NCI-H128 (cell line): ENCODE measurements around the gene AGAP1.
A peak's percentile ranks its signal among the peaks of the same experiment; 100 is the strongest.

Experiments
- DNase-seq: peaks from one replicate; lab custom pipeline; 2025; ENCODE audit not compliant: unreplicated experiment; lab: John Stamatoyannopoulos, UW

The AGAP1 gene

GRCh38 chr2:235566415-235566814, 72.6 kb downstream of the AGAP1 start:
- no peak for DNase-seq

DNA sequence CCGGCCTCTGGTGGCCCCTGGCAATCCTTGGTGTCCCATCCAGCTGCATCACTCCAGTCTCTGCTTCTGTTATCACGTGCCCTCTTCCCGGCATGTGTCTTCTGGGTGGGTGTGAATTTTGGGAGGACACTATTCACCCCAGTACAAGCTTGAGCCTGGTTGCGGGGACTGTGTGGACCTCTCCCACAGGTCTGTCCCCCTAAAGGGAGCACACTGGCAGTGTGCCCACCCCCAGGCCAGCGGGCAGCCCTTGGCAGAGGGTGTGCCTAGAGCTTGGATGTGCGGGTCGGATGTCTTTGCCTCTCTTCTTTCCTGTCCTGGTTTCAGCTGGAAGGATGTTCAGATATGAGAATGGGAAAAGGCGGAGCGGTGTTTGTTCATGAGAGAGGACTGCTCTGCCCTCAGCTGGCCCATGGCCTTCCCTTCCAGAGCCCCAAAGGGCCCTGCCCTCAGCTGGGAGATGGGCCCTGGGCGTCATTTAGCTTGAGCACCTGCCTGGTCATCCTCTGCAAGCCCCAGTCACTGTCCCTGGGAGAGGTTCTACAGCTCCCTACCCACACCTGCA, 73.2 kb downstream of the AGAP1 start:
- no peak for DNase-seq

DNA sequence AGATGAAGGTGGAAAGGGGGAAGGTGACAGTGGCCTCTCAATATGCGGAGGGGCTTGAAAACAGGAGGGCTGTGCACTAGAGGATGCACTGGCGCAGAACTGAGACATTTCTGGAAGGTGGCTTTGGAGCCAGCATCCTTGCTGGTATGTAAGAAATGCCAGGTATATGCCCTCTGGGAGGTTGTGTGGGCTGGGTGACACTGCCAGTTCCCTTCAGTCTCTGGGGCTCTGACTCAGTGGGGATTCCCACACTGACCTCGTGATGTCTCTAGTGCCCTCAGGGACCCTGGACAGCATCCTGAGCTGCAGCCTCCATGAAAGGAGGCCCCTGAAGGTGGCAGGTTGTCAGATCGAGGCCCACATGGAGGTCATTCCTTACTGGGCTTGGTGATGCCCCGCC, 74.0 kb downstream of the AGAP1 start:
- no peak for DNase-seq

DNA sequence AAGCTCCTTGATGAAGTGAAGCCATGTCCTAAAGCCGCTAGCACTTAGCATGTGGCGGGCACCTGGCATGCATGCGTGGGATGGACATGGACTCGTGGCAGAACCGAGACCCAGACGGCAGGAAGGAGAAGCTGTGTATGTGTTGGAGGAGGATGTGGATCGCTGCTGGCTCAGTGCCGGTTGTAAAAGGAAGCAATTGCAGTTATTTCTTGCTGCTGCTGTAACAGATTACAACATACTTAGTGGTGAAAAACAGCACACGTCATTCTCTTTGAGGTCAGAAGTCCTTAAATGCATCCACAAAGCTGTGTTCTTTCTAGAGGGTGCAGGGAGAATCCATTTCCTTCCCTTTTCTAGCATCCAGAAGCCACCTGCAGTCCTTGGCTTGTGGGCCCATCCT, 74.6 kb downstream of the AGAP1 start:
- no peak for DNase-seq

- no peak for DNase-seq
These were observed 76.0 kb downstream of the AGAP1 start for GRCh38 chr2:235569837-235570236.

GRCh38 chr2:235570256-235570655, 76.4 kb downstream of the AGAP1 start:
- no peak for DNase-seq

- no peak for DNase-seq
These were observed 77.3 kb downstream of the AGAP1 start for GRCh38 chr2:235570966-235571692.

GRCh38 chr2:235572592-235572991, 78.7 kb downstream of the AGAP1 start:
- no peak for DNase-seq

GRCh38 chr2:235573331-235574221, 79.7 kb downstream of the AGAP1 start:
- DNase-seq: no peak

- no peak for DNase-seq
These were observed 81.6 kb downstream of the AGAP1 start for GRCh38 chr2:235575431-235575830.

- no peak for DNase-seq
These were observed 82.1 kb downstream of the AGAP1 start for GRCh38 chr2:235575904-235576303.

DNA sequence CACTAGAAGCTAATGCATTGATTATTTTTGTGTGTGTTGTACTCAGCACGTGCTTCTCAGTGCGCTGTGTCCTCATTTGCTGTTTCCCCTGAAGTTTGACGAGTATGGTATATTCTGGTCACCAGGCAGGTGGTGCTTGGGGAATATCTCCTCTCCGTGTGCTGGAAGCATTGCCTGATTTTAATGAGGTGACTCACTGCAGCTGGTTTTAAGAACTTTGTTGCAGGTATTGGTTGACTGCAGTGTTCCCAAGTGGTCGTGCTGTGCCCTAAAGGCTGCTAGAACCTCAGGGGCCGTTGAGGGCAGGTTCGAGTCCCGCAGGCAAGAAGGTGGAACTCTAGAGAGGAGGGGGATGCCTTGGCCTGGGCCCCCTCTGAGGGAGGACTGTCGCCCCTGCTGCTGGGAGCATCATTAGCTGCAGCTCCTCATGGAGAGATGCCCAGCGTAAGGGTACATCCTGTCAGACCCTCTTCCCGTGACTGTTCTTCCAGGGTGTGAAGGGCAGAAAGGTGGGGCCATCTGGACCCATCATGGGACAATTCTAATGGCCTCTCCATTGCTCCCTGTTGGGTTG, 82.6 kb downstream of the AGAP1 start:
- no peak for DNase-seq

- peak; percentile 83 for DNase-seq
These were observed 83.8 kb downstream of the AGAP1 start for GRCh38 chr2:235577404-235578330.

DNA sequence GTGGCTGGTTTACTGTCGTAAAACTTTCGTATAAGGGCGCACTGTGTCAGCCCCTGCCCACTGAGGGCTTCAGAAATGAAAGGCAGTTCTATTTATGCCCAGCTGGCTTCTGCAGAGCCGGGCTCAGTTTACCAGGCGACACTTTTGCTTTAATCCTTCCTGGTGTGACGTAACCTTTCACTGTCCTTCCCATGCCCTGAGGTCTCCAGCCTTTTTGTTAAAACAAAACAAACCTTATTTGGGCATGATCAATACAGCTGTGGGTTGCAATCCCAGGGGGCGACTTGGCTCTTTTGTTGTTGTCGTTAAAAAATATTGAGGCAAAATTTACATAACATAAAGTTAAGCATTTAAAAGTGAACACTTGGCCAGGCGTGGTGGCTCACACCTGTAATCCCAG, 85.3 kb downstream of the AGAP1 start:
- no peak for DNase-seq

DNA sequence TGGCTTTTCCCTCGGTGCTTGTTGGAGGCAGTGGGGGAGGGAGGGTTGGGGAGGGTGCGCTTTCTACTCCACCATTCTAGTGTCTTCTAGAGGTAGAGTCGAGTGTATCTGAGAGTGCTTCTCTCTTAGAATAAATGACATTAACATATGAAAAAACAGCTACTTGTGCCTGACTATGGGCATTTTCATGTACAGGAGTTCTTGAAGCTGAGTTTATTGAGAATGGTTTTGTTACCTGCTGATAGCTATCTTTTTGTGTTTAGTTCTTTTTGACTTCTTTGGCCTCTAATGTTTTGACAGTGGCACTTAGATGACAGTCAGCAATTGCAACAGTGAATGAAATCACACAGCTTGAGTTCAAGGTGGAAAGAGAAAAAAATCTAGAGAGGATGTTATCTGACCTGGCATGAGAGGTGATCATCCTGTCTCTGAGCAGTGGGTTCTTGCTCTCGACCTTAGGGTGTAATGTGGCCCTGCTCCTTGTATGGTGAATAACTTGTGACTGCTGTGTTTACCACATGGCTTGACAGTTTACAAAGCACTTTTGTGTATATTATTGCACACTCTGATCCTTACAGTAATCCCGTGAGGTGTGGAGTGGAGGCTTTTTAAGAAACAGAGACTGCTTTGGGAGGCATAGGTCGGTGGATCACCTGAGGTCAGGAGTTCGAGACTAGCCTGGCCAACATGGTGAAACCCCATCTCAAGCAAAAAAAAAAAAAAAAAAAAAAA, 86.7 kb downstream of the AGAP1 start:
- DNase-seq: no peak

GRCh38 chr2:235582081-235582686, 88.3 kb downstream of the AGAP1 start:
- no peak for DNase-seq

DNA sequence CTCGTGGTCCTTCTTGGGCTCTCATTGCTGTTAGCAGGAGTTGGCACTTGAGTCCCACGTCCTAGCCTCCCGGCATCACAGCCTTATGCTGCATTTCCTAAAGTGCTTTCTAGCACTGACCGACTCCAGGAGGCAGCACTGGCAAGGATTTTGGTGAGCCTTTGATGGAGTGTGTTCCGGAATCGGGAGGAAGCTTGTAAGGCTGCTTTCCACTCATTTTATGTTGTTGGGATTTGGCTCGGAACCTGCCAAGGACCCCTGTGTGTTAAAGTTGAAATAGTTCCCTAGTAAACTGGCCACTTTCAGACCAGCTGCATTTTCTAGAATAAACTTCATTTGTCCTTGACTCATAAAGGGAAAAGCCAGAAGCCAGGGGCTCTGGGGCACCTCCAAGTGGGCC, 88.9 kb downstream of the AGAP1 start:
- DNase-seq: no peak

GRCh38 chr2:235583144-235583543, 89.3 kb downstream of the AGAP1 start:
- no peak for DNase-seq

DNA sequence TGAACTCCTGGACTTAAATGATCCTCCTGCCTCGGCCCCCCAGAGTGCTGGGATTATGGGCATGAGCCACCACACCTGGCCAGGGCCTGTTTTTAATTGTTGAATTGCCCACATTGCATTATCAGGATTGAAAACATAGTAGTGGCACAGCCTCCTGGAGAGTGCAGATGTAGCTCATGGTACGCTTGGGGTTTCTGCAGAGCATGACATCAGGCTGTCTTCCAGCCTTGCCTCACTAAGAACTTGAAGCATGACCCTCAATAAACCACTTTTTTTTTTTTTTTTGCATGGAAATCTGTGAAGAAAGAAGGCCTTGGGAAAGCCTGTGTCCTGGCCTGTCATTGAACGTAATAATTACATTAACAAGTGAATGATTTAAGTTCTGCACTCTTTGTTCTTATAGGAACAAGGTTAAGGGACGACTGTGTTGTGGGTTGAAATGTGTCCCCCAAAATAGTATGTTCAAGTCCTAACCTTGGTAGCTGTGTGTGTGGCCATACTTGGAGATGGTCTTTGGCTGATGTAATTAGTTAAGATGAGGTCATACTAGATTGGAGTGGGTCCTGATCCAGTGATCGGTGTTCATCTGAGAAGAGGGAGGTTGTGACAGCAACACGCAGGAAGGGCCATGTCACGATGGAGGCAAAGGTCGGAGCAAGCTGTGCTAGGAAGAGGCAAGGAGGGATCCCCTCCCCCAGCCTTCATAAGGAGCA, 90.2 kb downstream of the AGAP1 start:
- no peak for DNase-seq
